Upper lobe of left lung (tissue), 4 donors: ENCODE results near the gene TMPRSS7.

Experiments
- CTCF ChIP-seq, 6 experiments: fragments of 450-650 bp in 4 of 6; fragments of 200-600 bp in 2 of 6; sonication (generic) in 2 of 6; IDR thresholded peaks; one replicate each; pipeline ENCODE4 v1.5.1; 2016 to 2019; ENCODE audit warnings: antibody characterized with exemption in 6 of 6
- EP300 ChIP-seq, 4 donors: sonication (generic); formaldehyde crosslinking; IDR thresholded peaks; one replicate each; pipeline ENCODE4 v1.5.1; 2017; ENCODE audit warnings: antibody characterized with exemption in 4 of 4, control low read depth in 2 of 4
- POLR2A ChIP-seq, 4 donors: fragments of 450-650 bp; IDR thresholded peaks; one replicate each; pipeline ENCODE4 v1.5.1; 2016 to 2017; ENCODE audit warnings: antibody characterized with exemption in 4 of 4, mild to moderate bottlenecking in 2 of 4
- POLR2AphosphoS5 ChIP-seq, 2 donors: sonication (generic); formaldehyde crosslinking; IDR thresholded peaks; one replicate each; pipeline ENCODE4 v1.5.1; 2017; ENCODE audit warnings: antibody characterized with exemption in 2 of 2

GRCh38 chr3:112047264-112047663 lies 12.7 kb downstream of the TMPRSS7 start:
- no peak for TF ChIP-seq CTCF (IDR thresholded peaks at IDR 0.05)
- no peak for TF ChIP-seq POLR2A (IDR thresholded peaks at IDR 0.05)
- no peak for TF ChIP-seq POLR2AphosphoS5 (IDR thresholded peaks at IDR 0.05)
- TF ChIP-seq EP300 (IDR thresholded peaks at IDR 0.05), result no peak
